Middle frontal gyrus (tissue), 1 donor: ENCODE data around the gene SLC2A10.

ENCODE experiments used
- DNase-seq: peaks from one replicate; pipeline ENCODE4 v3.0.0-alpha.2; 2015; ENCODE audit warnings: low spot score; ENCODE audit errors: extremely low spot score

SLC2A10 gene

GRCh38 chr20:46702447-46703203 lies 6.8 kb upstream of the SLC2A10 start:
- DNase-seq = no peak

- no peak for DNase-seq
Measured at GRCh38 chr20:46703435-46703834, 6.0 kb upstream of the SLC2A10 start.

- DNase-seq = no peak
Measured at GRCh38 chr20:46704714-46705377, 4.6 kb upstream of the SLC2A10 start.

- DNase-seq = no peak
Measured at GRCh38 chr20:46705378-46705729, 4.1 kb upstream of the SLC2A10 start.

- DNase-seq = no peak
Measured at GRCh38 chr20:46706242-46706641, 3.2 kb upstream of the SLC2A10 start.

GRCh38 chr20:46708172-46708860 lies 1.1 kb upstream of the SLC2A10 start:
- no peak for DNase-seq

GRCh38 chr20:46709055-46709458 lies 392 bp upstream of the SLC2A10 start:
- DNase-seq = no peak

- no peak for DNase-seq
Measured at GRCh38 chr20:46710153-46710913, 884 bp downstream of the SLC2A10 start.

- DNase-seq = no peak
Measured at GRCh38 chr20:46712056-46712636, 2.7 kb downstream of the SLC2A10 start.

- DNase-seq = no peak
Measured at GRCh38 chr20:46713957-46714834, 4.7 kb downstream of the SLC2A10 start.

GRCh38 chr20:46715292-46715756 lies 5.9 kb downstream of the SLC2A10 start:
- DNase-seq = no peak

- DNase-seq = no peak
Measured at GRCh38 chr20:46717818-46718541, 8.5 kb downstream of the SLC2A10 start.

- DNase-seq = no peak
Measured at GRCh38 chr20:46720019-46720418, 10.6 kb downstream of the SLC2A10 start.

GRCh38 chr20:46720776-46721425 lies 11.5 kb downstream of the SLC2A10 start:
- DNase-seq = no peak

- DNase-seq = no peak
Measured at GRCh38 chr20:46721476-46721875, 12.0 kb downstream of the SLC2A10 start.

- DNase-seq = no peak
Measured at GRCh38 chr20:46722450-46722849, 13.0 kb downstream of the SLC2A10 start.

GRCh38 chr20:46723039-46723438 lies 13.6 kb downstream of the SLC2A10 start:
- no peak for DNase-seq

- no peak for DNase-seq
Measured at GRCh38 chr20:46724343-46724959, 15.0 kb downstream of the SLC2A10 start.
